Measurements from ENCODE around the gene HS1BP3.
A peak's percentile ranks its signal among the peaks of the same experiment; 100 is the strongest.

The HS1BP3 gene

DNA sequence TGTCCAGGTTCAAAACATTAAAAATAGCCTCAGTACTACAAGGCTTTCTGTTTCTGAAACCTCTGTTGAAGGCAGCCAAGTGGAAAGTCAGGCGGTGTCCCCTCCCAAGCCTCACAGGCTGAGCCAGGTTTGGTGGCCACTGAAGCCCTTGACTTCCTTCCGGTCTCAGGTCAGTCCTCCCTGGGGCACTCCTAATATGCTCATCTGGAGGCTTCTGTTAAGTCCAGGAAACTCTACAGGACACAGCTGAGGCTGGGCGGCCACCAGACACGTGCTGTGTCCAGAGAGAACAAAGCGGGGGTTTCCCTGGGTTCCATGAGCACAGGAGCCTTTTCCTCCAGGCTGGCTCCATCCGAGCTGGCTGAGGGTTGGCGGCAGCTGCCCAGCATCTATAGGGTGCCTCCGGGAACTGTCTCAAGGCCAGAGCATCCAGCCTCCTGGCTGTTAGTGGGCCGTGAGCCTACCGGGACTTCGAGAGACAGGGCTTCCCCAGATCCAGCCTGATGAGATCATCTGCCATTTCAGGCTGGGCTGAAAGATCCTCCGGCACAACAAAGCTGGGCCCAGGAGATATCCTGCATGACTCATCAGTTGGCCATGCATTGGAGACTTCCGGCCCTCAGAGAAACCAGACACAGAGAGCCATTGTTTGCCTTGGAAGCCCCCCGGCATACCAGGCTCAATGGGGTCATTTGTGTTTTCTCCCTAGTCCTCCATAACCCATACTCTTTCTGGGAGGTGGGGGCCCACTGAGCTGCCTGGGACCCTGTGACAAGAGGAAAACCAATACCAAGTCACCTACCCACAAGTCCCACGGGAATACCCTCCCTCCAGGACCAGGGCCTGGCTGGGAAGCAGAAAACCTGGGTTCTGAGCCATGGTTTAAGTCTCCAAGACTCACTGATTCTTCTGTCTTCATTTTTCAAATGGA, 71.7 kb downstream of the HS1BP3 start:
- no peak overlapping the region for H3K4me3 Mint-ChIP-seq
- no peaks in the 10 kb centered on the region for H3K27me3 Mint-ChIP-seq
- H3K27ac Mint-ChIP-seq, result no peak overlapping the region
- peak; percentile 31 to 39 for ATAC-seq (replicated peaks)
- H3K4me1 Mint-ChIP-seq, result peaks cover 42 to 50% of the 10 kb centered on the region in 2 donors
- no peak for DNase-seq
- peaks cover 1 to 10% of the 10 kb centered on the region in 2 donors for H3K36me3 Mint-ChIP-seq
- H3K9me3 Mint-ChIP-seq, result peaks cover 0 to 4% of the 10 kb centered on the region in 2 donors

DNA sequence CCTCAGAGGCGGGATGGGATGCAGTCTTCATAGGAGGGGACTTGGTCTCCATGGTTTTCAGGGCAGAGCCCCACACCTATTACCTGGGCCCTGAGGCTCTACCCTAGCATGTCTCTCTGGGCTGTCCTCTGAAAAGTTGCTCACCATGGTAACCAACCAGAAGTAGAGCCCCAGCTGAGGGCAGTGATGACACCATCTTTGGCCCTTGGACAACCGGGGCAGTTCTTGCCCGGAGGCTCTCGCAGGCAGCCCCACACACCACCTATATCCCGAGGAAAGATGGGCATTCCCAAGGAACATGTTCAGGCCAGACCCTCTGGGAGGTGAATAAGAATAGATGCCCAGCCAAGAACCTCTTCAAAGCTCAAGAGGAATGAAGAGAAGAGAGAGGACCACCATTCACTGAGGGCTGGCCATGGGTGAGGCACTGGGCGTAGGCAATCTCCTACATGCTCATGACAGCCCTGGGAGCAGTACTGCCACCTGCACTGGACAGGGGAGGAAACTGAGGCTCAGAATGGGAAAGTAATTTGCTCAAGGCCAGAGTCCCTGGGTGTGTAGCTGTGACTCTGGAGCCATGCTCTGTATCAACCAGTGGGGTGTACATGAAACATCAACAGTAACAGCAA, 72.5 kb downstream of the HS1BP3 start:
- ATAC-seq (replicated peaks) (no peak), DNase-seq (no peak)
- Mint-ChIP-seq H3K4me3 (no peak overlapping the region), H3K27me3 (no peaks in the 10 kb centered on the region), H3K9me3 (peaks cover 0 to 4% of the 10 kb centered on the region in 2 donors), H3K4me1 (peaks cover 42 to 50% of the 10 kb centered on the region in 2 donors), H3K27ac (peak overlapping the region; percentile 3), H3K36me3 (peaks cover 1 to 10% of the 10 kb centered on the region in 2 donors)

DNA sequence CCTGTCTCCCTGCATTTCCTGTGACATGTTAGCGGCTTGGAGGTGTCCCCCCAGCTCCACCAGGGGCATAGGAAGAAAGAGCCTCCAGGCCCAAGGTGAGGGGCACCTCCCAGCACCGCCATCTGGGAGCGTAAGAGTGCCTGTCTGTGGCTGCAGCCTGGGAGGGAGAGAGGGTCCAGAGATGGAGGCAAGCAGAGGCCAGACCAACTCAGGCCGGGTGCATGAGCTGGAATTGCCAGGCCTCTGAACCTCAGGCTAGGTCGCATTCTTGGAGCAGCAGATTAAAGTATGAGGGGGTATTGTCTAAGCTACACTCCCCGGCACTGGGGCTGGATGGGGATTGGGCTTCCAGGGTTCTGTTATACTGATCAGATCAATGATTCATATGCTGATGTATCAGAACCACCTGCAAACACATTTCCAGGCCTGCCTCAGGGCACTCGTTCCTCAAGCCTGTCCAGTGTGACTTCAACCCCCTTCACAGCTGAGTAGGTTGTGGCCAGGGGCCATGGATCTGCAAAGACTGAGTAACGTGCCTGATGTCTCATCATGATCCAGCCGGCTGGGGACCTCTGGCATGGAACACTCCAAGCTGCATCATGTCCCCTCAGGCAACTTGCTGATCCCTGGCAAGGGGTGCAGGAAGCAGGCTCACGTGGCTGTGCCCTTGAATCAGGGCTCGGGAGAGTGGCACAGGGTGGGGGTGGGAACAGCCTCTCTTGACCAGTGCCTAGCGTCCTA, 73.2 kb downstream of the HS1BP3 start:
- H3K27ac Mint-ChIP-seq, result peak overlapping the region; percentile 77
- no peak overlapping the region for H3K4me3 Mint-ChIP-seq
- peaks cover 0 to 4% of the 10 kb centered on the region in 2 donors for H3K9me3 Mint-ChIP-seq
- ATAC-seq (replicated peaks) (no peak), DNase-seq (no peak)
- peaks cover 1 to 10% of the 10 kb centered on the region in 2 donors for H3K36me3 Mint-ChIP-seq
- no peaks in the 10 kb centered on the region for H3K27me3 Mint-ChIP-seq
- peaks cover 42 to 46% of the 10 kb centered on the region in 2 donors for H3K4me1 Mint-ChIP-seq

DNA sequence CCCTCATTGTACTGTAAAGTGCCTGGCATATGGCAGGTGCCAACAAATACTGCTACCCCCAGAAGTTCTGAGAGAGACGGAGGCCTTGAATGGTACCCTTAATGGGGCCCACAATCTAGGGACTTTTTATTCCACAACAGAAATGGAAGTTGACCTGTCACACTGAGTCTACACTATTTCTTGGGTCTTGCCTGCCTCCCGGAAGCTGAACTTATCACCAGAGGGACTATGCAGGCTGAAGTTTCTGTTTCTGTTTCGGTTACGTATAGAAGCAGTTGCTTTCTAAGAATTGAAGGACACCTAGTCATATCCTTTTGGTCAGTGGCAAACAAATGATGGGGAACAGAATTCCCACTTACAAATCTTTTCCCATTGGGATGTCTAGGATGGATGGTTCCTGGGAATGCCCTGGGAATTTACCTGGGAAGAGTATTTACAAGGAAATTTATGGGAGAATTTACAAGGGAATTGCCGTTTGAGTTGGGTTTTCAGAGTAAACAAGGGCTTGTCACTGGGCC, 74.2 kb downstream of the HS1BP3 start:
- H3K4me1 Mint-ChIP-seq, result peaks cover 40 to 44% of the 10 kb centered on the region in 2 donors
- H3K27me3 Mint-ChIP-seq, result no peaks in the 10 kb centered on the region
- ATAC-seq (replicated peaks), result peak; percentile 81 to 85

DNA sequence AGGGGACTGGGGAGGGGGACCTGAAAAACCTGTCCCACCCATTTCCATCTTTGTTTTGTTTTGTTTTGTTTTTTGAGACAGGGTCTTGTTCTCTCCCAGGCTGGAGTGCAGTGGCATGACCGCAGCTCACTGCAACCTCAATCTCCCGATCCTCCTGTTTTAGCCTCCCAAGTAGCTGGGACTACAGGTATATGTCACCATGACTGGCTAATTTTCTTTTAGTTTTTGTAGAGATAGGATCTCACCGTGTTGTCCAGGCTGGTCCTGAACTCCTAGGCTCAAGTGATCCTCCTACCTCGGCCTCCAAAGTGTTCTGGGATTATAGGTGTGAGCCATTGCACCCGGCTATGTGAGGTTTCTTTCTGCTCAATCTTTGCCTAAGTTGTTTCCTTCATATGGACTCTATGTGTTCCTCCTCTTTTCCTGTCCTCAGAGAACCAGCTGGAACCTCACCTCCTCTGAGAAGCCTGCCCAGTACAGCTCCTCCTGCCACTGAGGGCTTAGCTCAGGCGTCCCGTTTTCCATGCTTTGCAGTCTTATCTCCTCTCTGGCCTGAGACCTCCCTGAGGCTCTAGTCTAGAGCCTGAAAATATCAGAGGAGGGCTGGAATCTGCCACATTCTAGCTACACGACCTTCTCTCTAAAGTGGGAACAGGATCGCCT, 74.8 kb downstream of the HS1BP3 start:
- peak overlapping the region in 1 of 2 donors; percentile 73 for H3K4me3 Mint-ChIP-seq
- H3K27ac Mint-ChIP-seq, result peak overlapping the region; percentile 94
- ATAC-seq (replicated peaks) (no peak), DNase-seq (no peak)
- H3K27me3 Mint-ChIP-seq, result no peaks in the 10 kb centered on the region
- no peaks in the 10 kb centered on the region for H3K9me3 Mint-ChIP-seq
- H3K4me1 Mint-ChIP-seq, result peaks cover 40 to 44% of the 10 kb centered on the region in 2 donors
- peaks cover 0 to 10% of the 10 kb centered on the region in 2 donors for H3K36me3 Mint-ChIP-seq

More for the DNA sequence above, 74.2 kb downstream of the HS1BP3 start:
- H3K9me3 Mint-ChIP-seq, result no peaks in the 10 kb centered on the region
- H3K27ac Mint-ChIP-seq, result peak overlapping the region; percentile 94
- DNase-seq, result peak; percentile 30
- H3K4me3 Mint-ChIP-seq, result peak overlapping the region; percentile 70 to 73
- peaks cover 1 to 10% of the 10 kb centered on the region in 2 donors for H3K36me3 Mint-ChIP-seq

DNA sequence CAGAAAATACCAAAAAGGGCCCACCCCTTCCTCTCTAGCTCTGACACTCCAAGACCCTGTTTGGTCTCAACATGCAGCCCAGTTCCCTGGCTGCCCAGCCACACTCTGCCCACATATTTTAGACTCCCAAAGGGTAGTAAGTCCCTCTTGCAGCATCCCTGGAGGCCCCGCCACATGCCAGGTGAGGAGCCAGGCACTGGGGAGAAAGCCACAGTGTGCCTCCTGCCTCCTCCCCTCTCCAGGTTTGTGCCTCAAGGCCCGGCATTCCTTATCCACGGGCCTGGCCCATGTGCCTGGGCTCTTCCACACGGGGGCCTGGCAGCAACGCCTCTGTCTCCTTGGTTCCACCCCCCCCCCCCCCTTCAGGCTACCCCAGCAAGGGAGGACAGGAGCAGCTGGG, 75.5 kb downstream of the HS1BP3 start:
- Mint-ChIP-seq H3K9me3 (no peaks in the 10 kb centered on the region), H3K27me3 (no peaks in the 10 kb centered on the region), H3K4me3 (no peak overlapping the region), H3K36me3 (peaks cover 0 to 7% of the 10 kb centered on the region in 2 donors), H3K4me1 (peaks cover 39 to 46% of the 10 kb centered on the region in 2 donors), H3K27ac (peak overlapping the region; percentile 69)
- no peak for DNase-seq
- ATAC-seq (replicated peaks), result no peak

DNA sequence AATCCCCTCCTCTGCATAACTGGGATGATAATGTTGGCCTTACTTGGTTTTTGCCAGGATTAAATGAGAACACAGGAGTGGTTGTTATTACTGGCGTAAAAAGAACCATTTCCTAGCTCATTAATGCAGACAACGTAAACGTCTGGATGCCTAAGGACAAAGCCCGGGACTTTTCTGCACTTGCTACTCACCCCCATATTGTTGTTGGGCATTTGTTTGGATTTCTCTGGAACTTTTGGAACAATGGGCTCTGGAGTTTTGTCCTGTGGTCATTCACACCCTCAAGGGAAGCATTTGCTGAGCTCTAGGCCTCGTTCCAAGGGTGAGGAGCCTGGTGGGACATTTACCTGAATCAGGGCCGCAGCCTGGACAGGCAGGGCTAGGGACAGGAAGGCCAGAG, 76.0 kb downstream of the HS1BP3 start:
- peak overlapping the region; percentile 69 for H3K27ac Mint-ChIP-seq
- H3K4me3 Mint-ChIP-seq, result no peak overlapping the region
- H3K36me3 Mint-ChIP-seq, result peaks cover 0 to 7% of the 10 kb centered on the region in 2 donors
- H3K4me1 Mint-ChIP-seq, result peaks cover 34 to 45% of the 10 kb centered on the region in 2 donors
- ATAC-seq (replicated peaks), result no peak
- H3K9me3 Mint-ChIP-seq, result no peaks in the 10 kb centered on the region
- DNase-seq, result no peak
- H3K27me3 Mint-ChIP-seq, result no peaks in the 10 kb centered on the region

DNA sequence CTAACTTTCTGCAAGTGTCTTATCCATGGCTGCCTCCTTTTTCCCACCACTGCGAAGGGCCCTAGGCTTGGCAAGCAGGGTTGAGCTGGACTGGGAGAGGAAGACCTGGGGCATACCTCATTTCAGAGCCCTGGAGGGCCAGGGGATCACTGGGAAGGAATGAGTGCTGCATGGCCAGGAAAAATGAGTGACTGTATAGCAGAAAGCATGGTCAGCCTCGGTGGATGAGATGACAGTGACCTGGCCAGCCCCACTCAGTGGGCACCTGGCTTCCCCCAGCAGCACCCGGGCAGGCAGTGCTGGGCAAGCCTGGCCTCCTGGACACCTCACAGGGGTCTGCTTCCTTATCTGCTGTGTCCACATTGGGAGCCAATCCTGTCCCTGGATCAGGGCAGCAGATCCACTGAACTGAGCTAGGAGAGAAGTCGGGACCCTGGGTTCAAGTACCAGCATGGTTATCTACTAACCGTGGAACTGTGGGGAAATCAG, 76.4 kb downstream of the HS1BP3 start:
- ATAC-seq (replicated peaks) (no peak), DNase-seq (no peak)
- H3K9me3 Mint-ChIP-seq, result no peaks in the 10 kb centered on the region
- H3K27ac Mint-ChIP-seq, result peak overlapping the region; percentile 33
- H3K4me3 Mint-ChIP-seq, result no peak overlapping the region
- peaks cover 29 to 44% of the 10 kb centered on the region in 2 donors for H3K4me1 Mint-ChIP-seq
- H3K27me3 Mint-ChIP-seq, result no peaks in the 10 kb centered on the region
- peaks cover 0 to 7% of the 10 kb centered on the region in 2 donors for H3K36me3 Mint-ChIP-seq

DNA sequence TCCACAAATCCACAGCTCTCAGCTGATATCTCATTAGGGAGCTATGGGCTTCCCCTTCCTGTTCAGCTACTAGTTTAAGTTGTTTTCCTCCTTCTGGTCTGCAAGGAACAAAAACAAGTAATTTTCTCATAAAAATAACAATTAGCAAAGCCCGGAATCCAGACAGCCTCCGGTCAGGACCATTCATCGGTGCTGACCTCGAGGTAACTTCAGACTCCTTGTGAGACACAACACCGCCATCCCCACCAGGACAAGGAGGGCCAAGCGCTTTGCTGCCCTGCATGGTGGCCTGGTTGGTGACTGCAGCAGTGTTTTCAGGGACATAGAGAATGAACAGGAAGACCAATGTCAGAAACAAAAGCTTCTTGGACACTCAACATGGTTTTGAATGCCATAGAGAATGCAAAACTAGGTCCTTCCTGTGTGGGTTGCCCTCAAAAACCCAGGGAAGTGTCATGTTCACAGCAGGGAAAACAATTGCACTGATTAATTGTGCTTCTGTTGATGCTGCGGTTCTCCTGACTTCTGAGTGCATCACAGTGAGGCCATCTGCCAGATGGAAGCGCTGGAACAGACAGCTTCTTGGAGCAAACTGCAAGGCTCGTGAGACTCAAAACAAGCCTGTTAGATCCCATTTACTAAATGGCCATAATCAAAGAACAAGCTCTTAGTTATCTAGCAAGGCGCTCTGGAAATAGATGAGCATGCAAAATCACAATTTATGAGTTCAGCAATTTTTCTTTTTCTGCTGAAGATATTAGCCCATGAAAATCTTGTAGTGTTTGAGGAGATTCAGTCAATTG, 77.1 kb downstream of the HS1BP3 start:
- Mint-ChIP-seq H3K4me3 (no peak overlapping the region), H3K36me3 (peaks cover 0 to 7% of the 10 kb centered on the region in 2 donors), H3K27me3 (no peaks in the 10 kb centered on the region), H3K4me1 (peaks cover 29 to 41% of the 10 kb centered on the region in 2 donors), H3K9me3 (no peaks in the 10 kb centered on the region), H3K27ac (peak overlapping the region; percentile 33)
- ATAC-seq (replicated peaks), result no peak
- no peak for DNase-seq

DNA sequence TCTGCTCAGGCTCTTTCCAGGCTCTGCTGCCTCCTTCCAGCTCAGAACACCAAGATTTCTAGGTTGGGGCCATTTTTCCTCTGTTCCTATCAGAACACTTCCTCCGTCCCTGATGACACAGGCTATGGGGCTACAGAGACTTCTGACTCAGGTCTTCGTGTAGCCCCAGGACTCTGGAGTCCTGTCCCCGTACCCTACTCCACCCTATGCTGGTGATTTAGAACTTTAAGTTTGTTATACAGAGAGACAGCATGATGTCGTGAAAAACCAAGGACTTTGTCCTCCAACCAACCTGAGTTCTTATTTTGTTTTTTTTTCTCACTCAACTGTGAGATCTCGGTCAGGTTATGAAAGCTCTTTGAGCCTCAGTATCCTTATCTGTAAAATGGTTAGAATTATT, 78.7 kb downstream of the HS1BP3 start:
- H3K27me3 Mint-ChIP-seq, result no peaks in the 10 kb centered on the region
- H3K36me3 Mint-ChIP-seq, result peaks cover 0 to 7% of the 10 kb centered on the region in 2 donors
- H3K9me3 Mint-ChIP-seq, result no peaks in the 10 kb centered on the region
- no peak overlapping the region for H3K27ac Mint-ChIP-seq
- peaks cover 18 to 30% of the 10 kb centered on the region in 2 donors for H3K4me1 Mint-ChIP-seq
- H3K4me3 Mint-ChIP-seq, result no peak overlapping the region
- ATAC-seq (replicated peaks) (no peak), DNase-seq (no peak)

DNA sequence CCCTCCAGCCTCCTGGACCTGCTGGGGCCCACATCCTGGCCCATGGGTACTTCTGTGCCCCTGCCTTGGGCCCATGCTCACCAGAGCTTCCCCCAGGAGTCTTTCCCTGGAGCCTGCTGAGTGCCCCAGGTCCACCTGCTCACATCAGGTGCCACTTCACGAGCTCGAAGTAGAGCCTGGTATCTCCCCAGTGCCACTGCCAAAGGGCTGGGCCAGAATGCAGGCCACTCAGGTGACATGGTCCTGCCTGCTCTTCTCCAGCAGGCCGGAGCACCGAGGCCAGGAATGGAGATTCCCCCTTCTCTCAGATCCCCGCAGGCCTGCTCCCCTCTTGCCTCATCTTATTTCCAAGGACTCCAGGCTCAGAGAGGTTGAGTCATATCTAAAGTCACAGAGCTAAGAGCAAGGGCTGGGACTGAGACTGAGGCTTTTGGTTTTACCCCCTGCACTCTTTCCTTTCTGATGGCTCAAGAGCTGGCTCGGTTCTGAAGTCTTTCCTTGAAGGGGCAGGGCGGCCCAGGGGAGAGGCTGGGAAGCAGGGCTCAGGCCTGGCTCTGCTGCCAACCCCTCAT, 79.2 kb downstream of the HS1BP3 start:
- no peak overlapping the region for H3K4me3 Mint-ChIP-seq
- H3K4me1 Mint-ChIP-seq, result peaks cover 14 to 27% of the 10 kb centered on the region in 2 donors
- DNase-seq (no peak), ATAC-seq (replicated peaks) (no peak)
- H3K27ac Mint-ChIP-seq, result no peak overlapping the region
- peaks cover 0 to 5% of the 10 kb centered on the region in 2 donors for H3K36me3 Mint-ChIP-seq
- no peaks in the 10 kb centered on the region for H3K9me3 Mint-ChIP-seq
- H3K27me3 Mint-ChIP-seq, result peaks cover 0 to 4% of the 10 kb centered on the region in 2 donors

DNA sequence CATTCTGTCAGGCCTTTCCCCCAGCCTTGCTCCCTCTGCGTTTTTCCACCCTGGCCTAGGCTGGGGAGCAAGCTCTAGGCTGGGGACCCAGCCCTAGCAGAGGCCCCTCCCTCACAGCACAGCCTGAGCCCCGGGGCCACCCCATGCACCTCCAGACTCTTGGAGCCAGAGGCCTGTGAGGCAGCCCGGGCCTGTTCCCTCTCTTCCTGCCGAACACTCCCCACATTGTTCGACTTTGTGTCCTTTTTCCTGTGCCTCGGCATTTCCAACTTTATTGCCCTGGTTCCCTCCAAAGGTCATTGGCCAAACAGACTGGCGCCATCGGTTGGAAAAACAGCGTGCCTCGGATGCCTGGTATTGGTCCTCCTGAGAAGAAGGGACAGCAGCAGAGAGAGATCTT, 79.7 kb downstream of the HS1BP3 start:
- Mint-ChIP-seq H3K27me3 (peaks cover 0 to 5% of the 10 kb centered on the region in 2 donors), H3K9me3 (no peaks in the 10 kb centered on the region), H3K36me3 (no peaks in the 10 kb centered on the region), H3K4me1 (peaks cover 9 to 22% of the 10 kb centered on the region in 2 donors), H3K4me3 (no peak overlapping the region), H3K27ac (no peak overlapping the region)
- DNase-seq, result no peak
- ATAC-seq (replicated peaks), result no peak

Measured in stimulated activated naive B cell treated with anti-CD40 and anti-IgM and Interleukin-4, amounts not matched to agents 10 μg/mL and 1 μg/mL and 100 μg/mL, for 72 hours (primary cell).